Testis (tissue), 2 donors: ENCODE measurements around the gene STYK1.

ENCODE experiments used
- POLR2A ChIP-seq: fragments of 450-650 bp; IDR thresholded peaks from one replicate; pipeline ENCODE4 v1.6.1; 2017; ENCODE audit warnings: antibody characterized with exemption, mild to moderate bottlenecking, moderate library complexity
- TF ChIP-seq, protein P1 (sequence below), 3 experiments: fragments of 450-650 bp in 2 of 3; fragments of 200-600 bp in 1 of 3; sonication (generic) in 1 of 3; IDR thresholded peaks; one replicate each; pipeline ENCODE4 v1.5.1; 2016 to 2019; ENCODE audit warnings: antibody characterized with exemption in 3 of 3, mild to moderate bottlenecking in 2 of 3, moderate library complexity in 1 of 3

DNA sequence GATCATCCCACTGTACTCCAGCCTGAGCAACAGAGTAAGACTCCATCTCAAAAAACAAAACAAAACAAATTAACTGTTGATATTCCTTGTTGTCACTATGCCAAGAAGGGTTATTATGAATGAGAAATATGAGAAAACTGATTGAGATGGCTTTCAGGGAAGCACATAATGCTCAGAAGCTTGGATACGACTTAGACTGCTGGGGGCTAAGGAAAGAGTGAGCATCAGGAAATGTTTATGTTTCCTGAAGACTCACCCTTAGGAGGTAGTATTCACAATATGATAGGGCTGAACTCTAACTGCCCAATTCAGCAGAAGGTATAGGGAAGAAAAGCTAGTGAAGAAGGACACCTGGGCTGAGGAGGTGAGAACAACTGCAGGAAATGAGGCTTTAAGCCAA lies 6.3 kb downstream of the STYK1 start:
- TF ChIP-seq, protein P1, sequence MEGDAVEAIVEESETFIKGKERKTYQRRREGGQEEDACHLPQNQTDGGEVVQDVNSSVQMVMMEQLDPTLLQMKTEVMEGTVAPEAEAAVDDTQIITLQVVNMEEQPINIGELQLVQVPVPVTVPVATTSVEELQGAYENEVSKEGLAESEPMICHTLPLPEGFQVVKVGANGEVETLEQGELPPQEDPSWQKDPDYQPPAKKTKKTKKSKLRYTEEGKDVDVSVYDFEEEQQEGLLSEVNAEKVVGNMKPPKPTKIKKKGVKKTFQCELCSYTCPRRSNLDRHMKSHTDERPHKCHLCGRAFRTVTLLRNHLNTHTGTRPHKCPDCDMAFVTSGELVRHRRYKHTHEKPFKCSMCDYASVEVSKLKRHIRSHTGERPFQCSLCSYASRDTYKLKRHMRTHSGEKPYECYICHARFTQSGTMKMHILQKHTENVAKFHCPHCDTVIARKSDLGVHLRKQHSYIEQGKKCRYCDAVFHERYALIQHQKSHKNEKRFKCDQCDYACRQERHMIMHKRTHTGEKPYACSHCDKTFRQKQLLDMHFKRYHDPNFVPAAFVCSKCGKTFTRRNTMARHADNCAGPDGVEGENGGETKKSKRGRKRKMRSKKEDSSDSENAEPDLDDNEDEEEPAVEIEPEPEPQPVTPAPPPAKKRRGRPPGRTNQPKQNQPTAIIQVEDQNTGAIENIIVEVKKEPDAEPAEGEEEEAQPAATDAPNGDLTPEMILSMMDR (IDR thresholded peaks at IDR 0.05) = no peak
- TF ChIP-seq POLR2A = no peak
